Body of pancreas (tissue), 4 donors: Measurements from ENCODE around the gene ITPRIPL1. TPM values are rescaled to one million over a fixed set of nuclear protein-coding genes. Genes with fewer than 3 reads are reported as not detected.

Experiments used
- ATAC-seq: fragments of 150-250 bp; one replicate; pipeline ENCODE4 v1.9.1; 2016
- DNase-seq, 4 donors: peaks; one replicate each; pipeline ENCODE4 v3.0.0-alpha.2; 2019
- H3K27ac ChIP-seq, 4 donors: fragments of 200-600 bp; sonication (generic); 1 replicate in 3 of 4; 2 replicates in 1 of 4; pipeline versions ENCODE4 v1.5.1 to v1.6.1; 2016 to 2019; ENCODE audit warnings: mild to moderate bottlenecking in 1 of 4, mixed read lengths in 1 of 4, moderate library complexity in 1 of 4
- H3K27me3 ChIP-seq, 2 donors: fragments of 200-600 bp; sonication (generic); one replicate each; pipeline ENCODE4 v1.6.0; 2016; ENCODE audit warnings: mild to moderate bottlenecking in 1 of 2
- H3K36me3 ChIP-seq, 2 donors: fragments of 200-600 bp; sonication (generic); replicated peaks in 1 of 2; 2 replicates each; pipeline ENCODE4 v1.5.1; 2016; ENCODE audit warnings: low read depth in 2 of 2; ENCODE audit not compliant: insufficient read depth in 1 of 2
- H3K4me1 ChIP-seq: fragments of 200-600 bp; sonication (generic); one replicate; pipeline ENCODE4 v1.6.0; 2016
- H3K4me3 ChIP-seq, 2 donors: fragments of 200-600 bp; sonication (generic); 1 replicate in 1 of 2; 2 replicates in 1 of 2; pipeline ENCODE4 v1.5.1; 2016 to 2019
- H3K9me3 ChIP-seq, 3 donors: fragments of 200-600 bp; sonication (generic); 1 replicate in 2 of 3; 2 replicates in 1 of 3; pipeline ENCODE4 v1.5.1; 2016
- POLR2A ChIP-seq, 3 donors: fragments of 450-650 bp; IDR thresholded peaks; one replicate each; pipeline ENCODE4 v1.6.1; 2016; ENCODE audit warnings: antibody characterized with exemption in 3 of 3, mild to moderate bottlenecking in 2 of 3
- WGBS, 2 donors: methylation state at CpG; one replicate each; pipeline ENCODE4 v1.1.5; 2017; 5-methylcytosine and 5-hydroxymethylcytosine counted together
- intact Hi-C: fragments of 100-400 bp; cut with DNase I; formaldehyde crosslinking; loops from one replicate; pipeline ENCODE4 v1.15.1; 2023
- total RNA-seq, 2 donors: library from RNA; depleted of rRNA; stranded (reverse); fragments of >200 nt; gene quantifications; one replicate each; pipeline ENCODE4 v1.1.0, GENCODE V29; 2016
- TF ChIP-seq, protein P1 (sequence below), 7 experiments: fragments of 450-650 bp in 4 of 7; fragments of 200-600 bp in 3 of 7; sonication (generic) in 3 of 7; IDR thresholded peaks; one replicate each; pipeline ENCODE4 v1.5.1; 2016 to 2019; ENCODE audit warnings: antibody characterized with exemption in 7 of 7

Gene ITPRIPL1
- total RNA-seq, 2 donors from 2014 or later, result 0.33 to 1.8 TPM

DNA sequence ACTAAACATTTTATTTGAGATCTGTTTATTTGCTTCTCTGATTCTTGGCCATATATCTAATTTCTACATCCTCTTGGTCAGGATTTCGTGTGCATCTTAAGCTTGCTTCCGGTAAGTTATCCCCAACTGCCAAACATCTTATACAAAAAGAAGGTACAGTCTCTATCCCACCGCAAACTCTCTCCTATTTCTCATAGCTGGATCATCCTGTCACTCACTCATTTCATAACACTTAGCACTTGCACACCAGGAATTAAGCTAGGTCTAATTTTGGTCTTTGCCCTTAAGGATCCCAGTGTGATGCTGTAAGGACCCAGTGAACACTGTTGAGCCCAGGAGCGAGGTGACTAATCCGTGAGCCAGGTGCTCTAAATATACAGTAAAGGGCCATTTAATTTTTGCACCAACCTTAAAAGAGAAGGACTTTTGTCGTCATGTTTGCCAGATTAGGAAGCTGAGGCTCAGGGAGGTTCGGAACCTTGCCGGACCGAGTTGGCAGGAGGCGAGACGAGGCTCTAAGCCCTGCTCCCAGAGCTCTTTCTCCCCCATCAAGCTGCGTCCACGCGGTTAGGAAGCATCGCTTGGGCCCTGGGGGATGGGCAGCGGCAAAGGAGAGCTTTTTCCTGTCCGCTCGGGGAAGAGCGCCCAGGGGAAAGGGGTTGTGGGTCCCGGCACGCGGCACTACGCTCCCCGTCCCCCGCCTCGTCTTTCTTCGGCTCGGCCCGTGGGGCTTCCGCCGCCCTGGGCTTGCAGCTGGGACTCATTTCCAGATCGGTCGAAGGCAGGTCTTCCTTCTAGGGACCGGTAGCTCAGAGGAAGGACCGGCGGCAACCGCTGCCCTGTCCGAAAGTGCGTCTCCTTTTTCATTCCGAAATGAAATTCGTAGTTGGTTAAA is 4.1 kb upstream of the ITPRIPL1 start:
- DNase-seq (peak in 1 of 4 donors; percentile 20), ATAC-seq (peak; percentile 54)
- intact Hi-C loops, result no loop called here
- TF ChIP-seq, protein P1, sequence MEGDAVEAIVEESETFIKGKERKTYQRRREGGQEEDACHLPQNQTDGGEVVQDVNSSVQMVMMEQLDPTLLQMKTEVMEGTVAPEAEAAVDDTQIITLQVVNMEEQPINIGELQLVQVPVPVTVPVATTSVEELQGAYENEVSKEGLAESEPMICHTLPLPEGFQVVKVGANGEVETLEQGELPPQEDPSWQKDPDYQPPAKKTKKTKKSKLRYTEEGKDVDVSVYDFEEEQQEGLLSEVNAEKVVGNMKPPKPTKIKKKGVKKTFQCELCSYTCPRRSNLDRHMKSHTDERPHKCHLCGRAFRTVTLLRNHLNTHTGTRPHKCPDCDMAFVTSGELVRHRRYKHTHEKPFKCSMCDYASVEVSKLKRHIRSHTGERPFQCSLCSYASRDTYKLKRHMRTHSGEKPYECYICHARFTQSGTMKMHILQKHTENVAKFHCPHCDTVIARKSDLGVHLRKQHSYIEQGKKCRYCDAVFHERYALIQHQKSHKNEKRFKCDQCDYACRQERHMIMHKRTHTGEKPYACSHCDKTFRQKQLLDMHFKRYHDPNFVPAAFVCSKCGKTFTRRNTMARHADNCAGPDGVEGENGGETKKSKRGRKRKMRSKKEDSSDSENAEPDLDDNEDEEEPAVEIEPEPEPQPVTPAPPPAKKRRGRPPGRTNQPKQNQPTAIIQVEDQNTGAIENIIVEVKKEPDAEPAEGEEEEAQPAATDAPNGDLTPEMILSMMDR (IDR thresholded peaks at IDR 0.05), result no peak
- no peak for TF ChIP-seq POLR2A (IDR thresholded peaks at IDR 0.05)
- Histone ChIP-seq H3K27ac (peak overlapping the region in 1 of 4 donors; percentile 45), H3K4me1 (peaks cover 21% of the 10 kb centered on the region), H3K36me3 (no peaks in the 10 kb centered on the region), H3K9me3 (no peaks in the 10 kb centered on the region), H3K27me3 (peaks cover 0 to 7% of the 10 kb centered on the region in 2 donors), H3K4me3 (peak overlapping the region in 1 of 2 donors; percentile 42)
- 7 to 40% methylated on average over 7 to 40 of the region's 41 CpGs for WGBS, 2 donors

DNA sequence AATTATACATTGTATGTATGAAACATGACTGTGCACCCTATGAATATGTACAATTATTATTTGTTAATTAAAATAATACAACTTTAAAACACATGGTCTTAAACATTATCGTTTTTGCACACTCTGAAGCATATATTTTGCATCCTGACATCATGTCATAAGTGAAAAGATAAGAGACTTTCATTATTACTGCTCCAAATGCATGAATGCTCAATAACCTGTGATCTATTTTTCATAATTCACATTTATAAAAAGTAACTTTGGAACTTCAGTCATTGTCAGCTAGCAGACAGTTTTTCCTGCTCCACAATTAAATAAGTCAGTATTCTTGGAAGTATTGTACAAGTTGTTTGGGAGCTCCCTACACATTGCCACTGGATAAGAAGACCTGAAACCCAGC is 1.3 kb upstream of the ITPRIPL1 start:
- Histone ChIP-seq H3K27me3 (peaks cover 0 to 7% of the 10 kb centered on the region in 2 donors), H3K4me3 (no peak overlapping the region), H3K4me1 (peaks cover 21% of the 10 kb centered on the region), H3K27ac (no peak overlapping the region), H3K9me3 (no peaks in the 10 kb centered on the region), H3K36me3 (no peaks in the 10 kb centered on the region)
- DNase-seq (no peak), ATAC-seq (no peak)
- TF ChIP-seq, protein P1 (IDR thresholded peaks at IDR 0.05), result no peak
- TF ChIP-seq POLR2A (IDR thresholded peaks at IDR 0.05), result no peak
- 65 to 77% methylated on average over 1 of the region's 1 CpG for WGBS, 2 donors
- intact Hi-C loops, result no loop called here

DNA sequence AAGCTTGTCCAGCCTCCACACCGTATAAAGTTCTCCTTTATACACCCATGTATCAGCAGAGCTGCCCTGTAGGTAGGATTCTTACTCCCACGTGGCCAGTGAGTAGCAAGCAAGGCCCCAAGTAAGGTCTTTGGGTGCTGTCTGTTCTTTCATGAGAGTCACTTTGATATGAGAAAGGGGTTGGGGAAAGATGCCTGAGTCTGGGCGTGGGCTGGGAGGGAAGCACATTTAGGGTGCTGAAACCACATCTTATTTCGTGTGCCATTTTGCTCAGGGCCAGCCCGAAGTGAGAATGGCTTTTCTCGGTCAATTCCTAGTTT is 436 bp upstream of the ITPRIPL1 start:
- TF ChIP-seq POLR2A (IDR thresholded peaks at IDR 0.05), result no peak
- TF ChIP-seq, protein P1 (IDR thresholded peaks at IDR 0.05), result no peak
- ATAC-seq (no peak), DNase-seq (no peak)
- intact Hi-C loops, result no loop called here
- no peaks in the 10 kb centered on the region for H3K9me3 ChIP-seq
- H3K27me3 ChIP-seq, result peaks cover 0 to 7% of the 10 kb centered on the region in 2 donors
- no peak overlapping the region for H3K27ac ChIP-seq
- H3K36me3 ChIP-seq, result no peaks in the 10 kb centered on the region
- 51 to 58% methylated on average over 6 of the region's 6 CpGs for WGBS, 2 donors
- H3K4me3 ChIP-seq, result no peak overlapping the region
- H3K4me1 ChIP-seq, result peaks cover 21% of the 10 kb centered on the region

DNA sequence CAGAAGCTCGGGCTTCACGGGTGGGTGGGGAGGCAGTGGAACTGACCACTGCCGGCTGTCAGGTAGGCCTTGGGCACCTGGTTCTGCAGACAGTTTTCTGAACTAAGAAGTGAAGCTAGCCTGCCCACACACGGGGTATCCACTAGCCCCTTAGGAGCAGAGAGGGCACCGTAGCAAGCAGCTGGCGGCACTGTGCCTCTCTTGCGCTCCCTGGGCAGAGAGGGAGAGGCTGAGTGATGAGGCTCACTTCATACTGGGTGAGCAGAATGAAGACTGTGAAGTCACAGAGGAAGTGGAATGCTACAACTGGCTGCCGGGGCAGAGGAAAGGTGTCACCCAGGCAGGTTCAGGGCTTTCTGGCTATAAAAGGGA is 753 bp downstream of the ITPRIPL1 start:
- Histone ChIP-seq H3K9me3 (no peaks in the 10 kb centered on the region), H3K4me3 (peak overlapping the region; percentile 36 to 47), H3K36me3 (no peaks in the 10 kb centered on the region), H3K4me1 (peaks cover 20% of the 10 kb centered on the region), H3K27me3 (peaks cover 0 to 7% of the 10 kb centered on the region in 2 donors), H3K27ac (no peak overlapping the region)
- ATAC-seq (no peak), DNase-seq (peak in 2 of 4 donors; percentile 10 to 14)
- TF ChIP-seq POLR2A (IDR thresholded peaks at IDR 0.05), result peak in 1 of 3 donors; percentile 20
- TF ChIP-seq, protein P1 (IDR thresholded peaks at IDR 0.05), result no peak
- WGBS, 2 donors, result 19 to 72% methylated on average over 5 to 8 of the region's 8 CpGs
- intact Hi-C loops, result no loop called here

DNA sequence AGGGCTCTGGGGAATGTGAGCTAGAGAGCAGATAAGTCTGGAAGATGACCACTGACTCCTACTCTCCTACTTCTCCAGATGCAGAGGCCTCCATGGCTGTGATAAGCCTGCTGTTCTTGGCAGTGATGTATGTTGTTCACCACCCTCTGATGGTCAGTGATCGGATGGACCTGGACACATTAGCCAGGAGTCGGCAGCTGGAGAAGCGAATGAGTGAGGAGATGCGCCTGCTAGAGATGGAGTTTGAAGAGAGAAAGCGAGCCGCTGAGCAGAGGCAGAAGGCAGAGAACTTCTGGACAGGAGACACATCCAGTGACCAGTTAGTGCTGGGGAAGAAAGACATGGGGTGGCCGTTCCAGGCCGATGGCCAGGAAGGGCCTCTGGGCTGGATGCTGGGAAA is 1.4 kb downstream of the ITPRIPL1 start:
- intact Hi-C loops, result no loop called here
- H3K4me1 ChIP-seq, result peaks cover 16% of the 10 kb centered on the region
- H3K36me3 ChIP-seq, result no peaks in the 10 kb centered on the region
- WGBS, 2 donors, result 95 to 96% methylated on average over 8 of the region's 8 CpGs
- peaks cover 0 to 7% of the 10 kb centered on the region in 2 donors for H3K27me3 ChIP-seq
- no peak for DNase-seq
- TF ChIP-seq POLR2A (IDR thresholded peaks at IDR 0.05), result no peak
- TF ChIP-seq, protein P1 (IDR thresholded peaks at IDR 0.05), result no peak
- H3K9me3 ChIP-seq, result no peaks in the 10 kb centered on the region
- H3K27ac ChIP-seq, result no peak overlapping the region
- no peak for ATAC-seq
- H3K4me3 ChIP-seq, result no peak overlapping the region
